HCT116 (cell line): ENCODE results near the gene AMOTL1. TPM values are rescaled to one million over a fixed set of nuclear protein-coding genes. Genes with fewer than 3 reads are reported as not detected.

Experiments used
- ATAC-seq: fragments of 200-7000 bp; cut with Tn5 transposase; 2 replicates; pipeline ENCODE4 v1.9.1; 2020; ENCODE audit warnings: mild to moderate bottlenecking, moderate library complexity
- BruUV-seq: library from RNA; stranded (reverse); fragments of 400-500 nt; replicated peaks from 2 replicates; lab custom pipeline; 2021; lab: Mats Ljungman, UMichigan
- CTCF ChIA-PET: fragments of 300-600 bp; sonication (Branson Sonifier 250); formaldehyde crosslinking; loops from one replicate; lab custom pipeline; 2021; ENCODE audit warnings: antibody characterized with exemption; lab: Charles Lee
- POLR2A ChIA-PET: fragments of 300-600, 350-600 bp; sonication (Branson Sonifier 250); formaldehyde crosslinking; loops from one replicate; lab custom pipeline; 2021; ENCODE audit warnings: antibody characterized with exemption; lab: Charles Lee
- RAD21 ChIA-PET, 2 experiments: fragments of 300-600 bp; sonication (Branson Sonifier 250); formaldehyde crosslinking; loops; one replicate each; lab custom pipeline; 2023; ENCODE audit warnings: low total read pairs in 2 of 2; ENCODE audit not compliant: uncharacterized antibody in 2 of 2, unreplicated experiment in 2 of 2, low non-redundant PET in 1 of 2; lab: Charles Lee
- DNase-seq: peaks from one replicate; pipeline ENCODE4 v3.0.0-alpha.2; 2010; ENCODE audit warnings: low read depth, low spot score
- H2AFZ ChIP-seq: fragments of 200-600 bp; shearing (Covaris generic), sonication (generic); 2 replicates; pipeline ENCODE4 v1.6.1; 2017; ENCODE audit warnings: low read depth, mixed run types, mixed read lengths, antibody characterized with exemption, low read length; ENCODE audit not compliant: poor library complexity, severe bottlenecking
- H3K27ac ChIP-seq: 2 replicates; pipeline ENCODE4 v1.5.1; 2012; ENCODE audit warnings: low read depth, low read length
- H3K27me3 ChIP-seq: fragments of 200-600 bp; sonication (generic); 2 replicates; pipeline ENCODE4 v1.6.1; 2016; ENCODE audit warnings: mixed run types, low read length, mixed read lengths; ENCODE audit not compliant: insufficient read depth
- H3K36me3 ChIP-seq, 2 experiments: fragments of 200-500 bp in 1 of 2; fragments of 200-600 bp in 1 of 2; sonication (Bioruptor generic) in 1 of 2; sonication (generic) in 1 of 2; 2 replicates each; pipeline versions ENCODE4 v1.5.1 to v1.6.1; 2014 to 2016; ENCODE audit warnings: low read length in 2 of 2, inconsistent platforms in 1 of 2, mixed read lengths in 1 of 2, mixed run types in 1 of 2; ENCODE audit not compliant: insufficient read depth in 2 of 2, control insufficient read depth in 1 of 2
- H3K4me1 ChIP-seq, 2 experiments: fragments of 200-600 bp in 1 of 2; sonication (generic) in 1 of 2; 2 replicates each; pipeline versions ENCODE4 v1.5.1 to v1.6.1; 2012 to 2017; ENCODE audit warnings: low read length in 2 of 2, inconsistent platforms in 1 of 2, mild to moderate bottlenecking in 1 of 2, mixed read lengths in 1 of 2, mixed run types in 1 of 2, moderate library complexity in 1 of 2; ENCODE audit not compliant: insufficient read depth in 2 of 2, control insufficient read depth in 1 of 2
- H3K4me2 ChIP-seq: fragments of 200-600 bp; sonication (generic); 2 replicates; pipeline ENCODE4 v1.6.1; 2017; ENCODE audit warnings: mixed run types, low read length, mixed read lengths
- H3K4me3 ChIP-seq, 2 experiments: fragments of 200-600 bp in 1 of 2; sonication (generic) in 1 of 2; replicated peaks in 1 of 2; 2 replicates each; pipeline ENCODE4 v1.5.1; 2011 to 2016; ENCODE audit warnings: low read length in 2 of 2, control low read depth in 1 of 2, low read depth in 1 of 2, mild to moderate bottlenecking in 1 of 2, mixed read lengths in 1 of 2, mixed run types in 1 of 2
- H3K79me2 ChIP-seq: fragments of 200-600 bp; sonication (generic); 2 replicates; pipeline ENCODE4 v1.6.1; 2017; ENCODE audit warnings: mild to moderate bottlenecking, mixed run types, low read length, moderate library complexity, mixed read lengths; ENCODE audit not compliant: insufficient read depth
- H3K9ac ChIP-seq: fragments of 200-600 bp; sonication (generic); 2 replicates; pipeline ENCODE4 v1.6.1; 2016; ENCODE audit warnings: low read length, mixed read lengths
- H3K9me2 ChIP-seq: fragments of 200-600 bp; sonication (generic), shearing (Covaris generic); 2 replicates; pipeline ENCODE4 v1.6.1; 2017; ENCODE audit warnings: mixed run types, mild to moderate bottlenecking, moderate library complexity; ENCODE audit not compliant: insufficient read depth
- H3K9me3 ChIP-seq, 2 experiments: fragments of 200-500 bp in 1 of 2; fragments of 200-600 bp in 1 of 2; sonication (Bioruptor generic) in 1 of 2; sonication (generic) in 1 of 2; 2 replicates each; pipeline ENCODE4 v1.6.1; 2014 to 2017; ENCODE audit warnings: low read length in 2 of 2, mixed read lengths in 2 of 2, inconsistent platforms in 1 of 2, low read depth in 1 of 2, mild to moderate bottlenecking in 1 of 2, mixed run types in 1 of 2, moderate library complexity in 1 of 2; ENCODE audit not compliant: control insufficient read depth in 1 of 2, insufficient read depth in 1 of 2
- H4K20me1 ChIP-seq: fragments of 200-600 bp; sonication (generic), shearing (Covaris generic); 2 replicates; pipeline ENCODE4 v1.6.1; 2017; ENCODE audit warnings: mixed run types, mild to moderate bottlenecking, moderate library complexity; ENCODE audit not compliant: insufficient read depth
- ELF1 ChIP-seq: IDR thresholded peaks from 2 replicates; pipeline ENCODE4 v1.6.1; 2012; ENCODE audit warnings: low read depth, borderline replicate concordance
- POLR2A ChIP-seq: IDR thresholded peaks from 2 replicates; pipeline ENCODE4 v1.7.0; 2011; ENCODE audit warnings: borderline replicate concordance; ENCODE audit not compliant: insufficient read depth, insufficient read length; ENCODE audit errors: extremely low read depth
- POLR2AphosphoS5 ChIP-seq: IDR thresholded peaks from 2 replicates; pipeline ENCODE4 v1.6.1; 2011; ENCODE audit warnings: mild to moderate bottlenecking, low read depth, low read length, moderate library complexity
- RAD21 ChIP-seq: IDR thresholded peaks from 2 replicates; pipeline ENCODE4 v1.6.1; 2012; ENCODE audit warnings: low read depth, mild to moderate bottlenecking
- REST ChIP-seq: IDR thresholded peaks from 2 replicates; pipeline ENCODE4 v1.6.1; 2012; ENCODE audit warnings: low read depth
- TCF7L2 ChIP-seq: IDR thresholded peaks from 2 replicates; pipeline ENCODE4 v1.7.0; 2011; ENCODE audit warnings: borderline replicate concordance, inconsistent platforms; ENCODE audit not compliant: insufficient read depth, insufficient read length; ENCODE audit errors: extremely low read depth
- intact Hi-C: fragments of 100-400 bp; cut with micrococcal nuclease; formaldehyde crosslinking; loops from 2 replicates; pipeline ENCODE4 v1.10.0; 2022
- total RNA-seq: library from RNA; stranded (reverse); gene quantifications from one replicate; pipeline ENCODE4 v1.2.1, GENCODE V29; 2021; ENCODE audit not compliant: unreplicated experiment
- TF ChIP-seq, protein P1 (sequence below): IDR thresholded peaks from 2 replicates; pipeline ENCODE4 v1.6.1; 2012

AMOTL1 gene
- total RNA-seq, 1 experiment from 2014 or later, result 27.6 TPM

DNA sequence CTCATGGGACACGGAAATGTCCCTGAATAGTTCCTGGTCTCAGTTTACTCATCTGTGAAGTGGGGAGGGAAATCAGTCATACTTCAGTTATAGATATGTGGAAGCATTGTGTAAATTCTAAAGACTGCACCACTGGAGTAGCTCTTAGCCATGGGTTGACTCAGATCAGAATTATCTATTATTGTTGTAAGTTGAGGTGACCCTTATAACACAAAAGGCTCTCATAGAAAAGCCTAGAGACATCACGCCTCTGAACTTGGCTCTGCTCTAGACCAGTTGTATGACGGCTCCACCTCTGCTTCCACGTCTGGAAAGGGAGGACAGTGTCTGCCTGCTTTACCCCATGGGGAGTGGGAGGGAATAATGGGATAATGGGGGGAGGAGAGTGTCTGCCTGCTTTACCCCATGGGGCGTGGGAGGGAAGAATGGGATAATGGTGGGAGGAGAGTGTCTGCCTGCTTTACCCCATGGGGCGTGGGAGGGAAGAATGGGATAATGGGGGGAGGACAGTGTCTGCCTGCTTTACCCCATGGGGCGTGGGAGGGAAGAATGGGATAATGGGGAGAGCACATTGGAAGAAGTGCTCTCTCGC, 98.2 kb downstream of the AMOTL1 start:
- BruUV-seq, result no TSS peak
- CTCF ChIA-PET, result no interaction called here
- no peaks in the 10 kb centered on the region; a peak in 1 of 4 replicates for H3K36me3 ChIP-seq

DNA sequence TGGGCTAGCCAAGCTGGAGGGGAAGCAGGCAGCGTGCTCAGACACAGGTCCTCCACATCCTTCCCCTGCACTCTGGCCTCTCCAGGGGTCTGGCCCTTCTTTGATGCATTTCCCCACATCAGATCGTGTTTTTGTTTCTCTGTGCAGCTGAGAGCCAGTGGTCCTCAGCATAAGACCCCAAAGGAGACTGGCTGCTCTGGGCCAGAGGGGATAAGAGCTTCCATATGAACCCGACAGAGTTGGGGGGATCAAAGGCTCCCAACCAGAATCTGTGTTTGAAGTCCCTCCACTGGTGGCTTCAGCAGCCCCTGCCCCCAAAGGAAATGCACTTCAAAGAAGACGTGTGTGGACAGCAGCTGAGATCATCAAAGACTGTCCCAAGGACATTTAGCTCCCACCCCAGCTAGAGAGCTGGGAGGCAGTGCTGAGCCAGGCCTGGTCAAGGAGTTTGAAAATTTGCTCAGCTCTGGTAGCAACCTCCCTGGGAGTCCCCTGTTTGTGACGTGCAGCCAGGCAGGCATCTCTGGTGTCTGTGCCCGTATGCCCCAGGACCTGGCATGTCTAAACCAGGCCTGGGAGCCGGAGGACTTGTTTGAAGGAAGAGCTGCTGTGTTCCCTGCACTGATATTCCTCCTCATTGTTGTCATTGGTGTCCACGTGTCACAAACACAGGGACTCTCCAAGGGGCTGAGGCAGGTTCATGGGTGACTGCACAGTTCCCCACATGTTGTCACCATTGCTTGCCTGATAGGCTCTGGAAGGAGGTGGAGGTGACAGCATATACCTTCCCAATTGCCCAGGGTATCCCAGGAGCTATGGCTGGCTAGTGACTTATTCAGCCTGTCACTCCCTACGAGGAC, 99.0 kb downstream of the AMOTL1 start:
- H3K27ac ChIP-seq, result no peak overlapping the region
- H3K27me3 ChIP-seq, result no peaks in the 10 kb centered on the region
- no peak overlapping the region for H3K4me3 ChIP-seq
- no peaks in the 10 kb centered on the region for H3K79me2 ChIP-seq
- ATAC-seq, result no peak
- no peak overlapping the region for H3K4me2 ChIP-seq
- H4K20me1 ChIP-seq, result no peaks in the 10 kb centered on the region
- H2AFZ ChIP-seq, result no peak overlapping the region
- ChIA-PET POLR2A (no interaction called here), CTCF (no interaction called here), RAD21 (no interaction called here)
- TF ChIP-seq TCF7L2 (peak; percentile 10), REST (no peak), ELF1 (no peak)
- DNase-seq, result no peak
- H3K9me2 ChIP-seq, result no peaks in the 10 kb centered on the region
- no peaks in the 10 kb centered on the region for H3K9me3 ChIP-seq
- H3K36me3 ChIP-seq, result no peaks in the 10 kb centered on the region; a peak in 1 of 4 replicates
- H3K4me1 ChIP-seq, result no peaks in the 10 kb centered on the region
- intact Hi-C loops, result no loop called here
- H3K9ac ChIP-seq, result no peak overlapping the region
- BruUV-seq, result no TSS peak

More for the DNA sequence above, 98.2 kb downstream of the AMOTL1 start:
- no peaks in the 10 kb centered on the region for H3K27me3 ChIP-seq
- POLR2A ChIA-PET, result no interaction called here
- no peak for TF ChIP-seq ELF1
- TF ChIP-seq, protein P1, sequence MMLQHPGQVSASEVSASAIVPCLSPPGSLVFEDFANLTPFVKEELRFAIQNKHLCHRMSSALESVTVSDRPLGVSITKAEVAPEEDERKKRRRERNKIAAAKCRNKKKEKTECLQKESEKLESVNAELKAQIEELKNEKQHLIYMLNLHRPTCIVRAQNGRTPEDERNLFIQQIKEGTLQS, result no peak
- TF ChIP-seq RAD21, result no peak
- no peak for TF ChIP-seq POLR2AphosphoS5
- TF ChIP-seq POLR2A, result no peak
- TF ChIP-seq, all 23 proteins: peak for 0
- H3K9me2 ChIP-seq, result no peaks in the 10 kb centered on the region
- RAD21 ChIA-PET, result no interaction called here
- H3K9me3 ChIP-seq, result no peaks in the 10 kb centered on the region
- H3K4me1 ChIP-seq, result no peaks in the 10 kb centered on the region
- DNase-seq (no peak), ATAC-seq (no peak)
- H3K9ac ChIP-seq, result no peak overlapping the region
- H3K27ac ChIP-seq, result no peak overlapping the region
- no peaks in the 10 kb centered on the region for H4K20me1 ChIP-seq
- H2AFZ ChIP-seq, result no peak overlapping the region
- intact Hi-C loops, result no loop called here
- no peak overlapping the region for H3K4me2 ChIP-seq
- no peak overlapping the region for H3K4me3 ChIP-seq
- H3K79me2 ChIP-seq, result no peaks in the 10 kb centered on the region
